Measurements from ENCODE around the gene SLK.
A peak's percentile ranks its signal among the peaks of the same experiment; 100 is the strongest.

The SLK gene

DNA sequence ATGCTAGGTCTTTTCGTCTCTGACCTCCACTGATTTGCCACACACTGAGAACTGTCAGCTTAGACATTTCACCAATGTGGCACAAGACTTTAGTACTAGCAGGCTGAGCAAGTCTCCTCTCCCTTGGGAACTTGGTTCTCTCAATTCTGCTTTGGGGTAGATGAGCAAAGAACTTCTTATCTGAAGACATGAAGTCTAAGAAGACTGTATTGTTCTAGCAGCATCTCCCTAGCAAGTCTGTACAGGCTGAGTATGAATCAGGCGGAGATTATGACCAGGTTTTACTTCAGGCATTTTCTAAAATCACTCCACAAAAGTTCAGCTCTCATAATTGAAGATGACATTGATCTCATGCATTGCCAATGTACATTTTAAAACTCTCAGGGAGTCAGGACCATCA is 25.1 kb upstream of the SLK start:
- Histone ChIP-seq H3K9me3 (ENCODE audit: control insufficient read depth, low read length) (no peaks in the 10 kb centered on the region), H3K4me1 (ENCODE audit: control insufficient read depth, insufficient read depth, low read length, poor library complexity, severe bottlenecking) (no peaks in the 10 kb centered on the region), H3K36me3 (ENCODE audit: control insufficient read depth, insufficient read depth, low read length) (no peaks in the 10 kb centered on the region), H3K4me3 (ENCODE audit: extremely low read depth, insufficient read depth, low read length, poor library complexity, severe bottlenecking) (no peak overlapping the region), H3K27ac (ENCODE audit: low read depth, low read length, severe bottlenecking) (no peak overlapping the region)
- 83% methylated on average over 2 of the region's 2 CpGs; no CpG with 5 or more reads in 1 of the 2 experiments for WGBS, 2 experiments (ENCODE audit: insufficient coverage in 2 of 2)

DNA sequence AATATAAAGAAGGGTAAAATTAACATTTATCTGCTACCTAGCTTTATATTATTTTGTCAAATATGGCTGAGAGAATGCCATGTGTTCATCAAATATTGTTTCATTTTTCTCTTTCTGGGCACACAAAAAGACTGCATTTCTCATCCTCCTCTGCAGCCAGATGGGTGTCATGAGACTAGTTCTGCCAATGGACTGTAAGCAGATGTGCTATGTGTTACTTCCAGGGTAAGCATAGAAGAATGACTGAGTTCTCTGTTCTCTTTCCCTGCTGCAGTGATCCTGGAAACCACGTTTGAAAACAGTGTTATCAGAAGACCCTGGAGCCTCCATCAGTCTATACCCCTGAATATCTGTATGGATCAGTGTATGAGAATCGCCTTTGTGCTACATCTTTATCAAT is 24.1 kb upstream of the SLK start:
- H3K36me3 ChIP-seq (ENCODE audit: control insufficient read depth, insufficient read depth, low read length): no peaks in the 10 kb centered on the region
- H3K27ac ChIP-seq (ENCODE audit: low read depth, low read length, severe bottlenecking): no peak overlapping the region
- H3K4me1 ChIP-seq (ENCODE audit: control insufficient read depth, insufficient read depth, low read length, poor library complexity, severe bottlenecking): no peaks in the 10 kb centered on the region
- no peaks in the 10 kb centered on the region for H3K9me3 ChIP-seq (ENCODE audit: control insufficient read depth, low read length)
- no peak overlapping the region for H3K4me3 ChIP-seq (ENCODE audit: extremely low read depth, insufficient read depth, low read length, poor library complexity, severe bottlenecking)
- whole genome bisulfite sequencing, 2 experiments (ENCODE audit: insufficient coverage in 2 of 2): 58 to 71% methylated on average over 2 of the region's 2 CpGs

DNA sequence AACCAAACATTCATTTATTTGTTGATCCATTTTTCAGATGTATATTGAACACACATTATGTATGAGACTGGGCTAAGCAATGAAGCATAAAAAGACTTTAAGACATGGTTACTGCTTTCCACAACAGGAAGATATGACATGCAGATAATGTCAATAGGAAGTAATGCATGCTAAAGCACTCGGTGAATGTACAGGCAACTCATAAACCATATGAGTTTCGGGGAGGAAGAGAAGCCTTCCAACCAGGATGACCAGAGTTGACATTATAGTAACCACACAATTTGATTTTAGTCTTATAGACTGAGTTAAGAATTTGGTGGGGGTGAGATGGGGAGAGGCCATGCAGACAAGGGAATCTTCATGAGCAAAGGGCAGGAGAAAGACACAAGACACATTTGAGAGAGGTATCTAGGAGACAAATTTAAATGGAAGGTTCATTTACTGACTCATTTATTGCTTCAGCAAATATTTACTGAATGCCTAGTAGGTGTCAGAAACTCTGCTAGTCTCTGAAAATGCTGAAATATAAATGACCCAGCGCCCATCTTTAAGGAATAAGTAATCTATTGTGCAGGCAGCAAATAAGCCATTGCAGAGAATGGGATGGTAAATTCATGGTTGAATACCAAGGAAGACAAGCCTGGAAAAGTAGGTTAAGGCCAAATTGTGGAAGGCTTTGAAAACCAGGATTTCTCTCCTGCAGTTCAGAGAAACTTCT is 19.0 kb upstream of the SLK start:
- 100% methylated on average over 1 of the region's 3 CpGs for WGBS, 2 experiments (ENCODE audit: insufficient coverage in 2 of 2)
- no peaks in the 10 kb centered on the region for H3K9me3 ChIP-seq (ENCODE audit: control insufficient read depth, low read length)

DNA sequence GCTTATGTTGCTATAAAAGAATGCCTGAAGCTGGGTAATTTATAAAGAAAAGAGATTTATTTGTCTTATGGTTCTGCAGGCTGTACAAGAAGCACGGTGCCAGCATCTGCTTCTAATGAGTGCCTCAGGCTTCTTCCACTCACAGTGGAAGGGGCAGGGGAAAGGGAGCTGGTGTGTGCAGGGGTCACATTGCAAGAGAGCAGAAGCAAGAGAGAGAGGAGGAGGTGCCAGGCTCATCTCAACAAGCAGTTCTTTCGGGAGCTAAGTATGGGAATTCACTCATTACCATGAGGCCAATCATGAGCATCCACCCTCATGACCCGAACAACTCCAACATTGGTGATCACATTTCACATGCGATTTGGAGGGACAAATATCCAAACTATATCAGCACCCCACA is 17.2 kb upstream of the SLK start:
- Histone ChIP-seq H3K4me1 (ENCODE audit: control insufficient read depth, insufficient read depth, low read length, poor library complexity, severe bottlenecking) (no peaks in the 10 kb centered on the region), H3K9me3 (ENCODE audit: control insufficient read depth, low read length) (no peaks in the 10 kb centered on the region), H3K27ac (ENCODE audit: low read depth, low read length, severe bottlenecking) (no peak overlapping the region), H3K4me3 (ENCODE audit: extremely low read depth, insufficient read depth, low read length, poor library complexity, severe bottlenecking) (no peak overlapping the region), H3K36me3 (ENCODE audit: control insufficient read depth, insufficient read depth, low read length) (no peaks in the 10 kb centered on the region)
- 71 to 76% methylated on average over 3 of the region's 4 CpGs for WGBS, 2 experiments (ENCODE audit: insufficient coverage in 2 of 2)

More for the DNA sequence above, 19.0 kb upstream of the SLK start:
- Histone ChIP-seq H3K36me3 (ENCODE audit: control insufficient read depth, insufficient read depth, low read length) (no peaks in the 10 kb centered on the region), H3K27ac (ENCODE audit: low read depth, low read length, severe bottlenecking) (no peak overlapping the region), H3K4me1 (ENCODE audit: control insufficient read depth, insufficient read depth, low read length, poor library complexity, severe bottlenecking) (no peaks in the 10 kb centered on the region), H3K4me3 (ENCODE audit: extremely low read depth, insufficient read depth, low read length, poor library complexity, severe bottlenecking) (no peak overlapping the region)

DNA sequence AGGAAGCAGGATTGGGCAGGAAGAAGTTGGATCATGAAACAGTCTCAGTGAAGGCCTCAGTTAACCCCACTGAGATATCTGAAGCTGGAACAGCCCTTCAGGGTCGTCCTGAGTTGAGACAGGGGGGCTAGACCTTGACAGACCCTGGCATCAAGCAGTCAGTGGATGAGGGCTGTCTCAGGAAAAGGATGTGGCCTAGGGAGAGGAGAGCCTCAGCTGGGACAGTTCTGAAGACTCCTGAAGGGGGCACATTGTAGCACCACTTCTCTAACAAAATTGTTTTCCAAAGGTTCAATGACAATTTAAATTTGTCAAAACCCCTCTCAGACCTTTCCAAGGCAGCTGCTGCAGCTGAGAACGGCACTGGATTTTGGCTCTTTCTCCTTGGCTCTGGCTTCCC is 15.8 kb upstream of the SLK start:
- Histone ChIP-seq H3K4me1 (ENCODE audit: control insufficient read depth, insufficient read depth, low read length, poor library complexity, severe bottlenecking) (no peaks in the 10 kb centered on the region), H3K36me3 (ENCODE audit: control insufficient read depth, insufficient read depth, low read length) (no peaks in the 10 kb centered on the region), H3K9me3 (ENCODE audit: control insufficient read depth, low read length) (no peaks in the 10 kb centered on the region), H3K27ac (ENCODE audit: low read depth, low read length, severe bottlenecking) (no peak overlapping the region), H3K4me3 (ENCODE audit: extremely low read depth, insufficient read depth, low read length, poor library complexity, severe bottlenecking) (no peak overlapping the region)
- WGBS, 2 experiments (ENCODE audit: insufficient coverage in 2 of 2): 70 to 83% methylated on average over 1 to 2 of the region's 2 CpGs

DNA sequence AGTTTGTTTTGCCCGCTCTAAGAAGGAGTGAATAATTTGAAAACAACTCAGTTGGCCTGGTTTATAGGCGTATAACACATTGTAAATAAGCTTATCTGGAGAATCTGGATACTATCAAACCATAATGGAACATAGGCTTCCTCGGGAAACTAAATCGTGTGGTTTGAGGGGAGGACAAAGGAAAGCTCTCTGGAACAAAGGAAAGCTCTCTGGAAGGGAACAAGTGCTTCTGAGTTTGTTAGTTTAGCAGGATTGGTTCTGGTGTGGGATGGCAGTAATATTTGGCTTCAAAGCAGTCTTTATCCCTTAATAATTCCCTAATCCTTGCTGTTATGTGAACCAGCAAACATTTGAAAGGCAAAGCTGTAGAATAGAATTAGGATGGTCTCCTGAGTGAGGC is 15.0 kb upstream of the SLK start:
- no peak overlapping the region for H3K27ac ChIP-seq (ENCODE audit: low read depth, low read length, severe bottlenecking)
- WGBS, 2 experiments (ENCODE audit: insufficient coverage in 2 of 2): no CpG with 5 or more reads among the region's 4 CpGs
- H3K4me1 ChIP-seq (ENCODE audit: control insufficient read depth, insufficient read depth, low read length, poor library complexity, severe bottlenecking): no peaks in the 10 kb centered on the region
- H3K9me3 ChIP-seq (ENCODE audit: control insufficient read depth, low read length): no peaks in the 10 kb centered on the region
- H3K36me3 ChIP-seq (ENCODE audit: control insufficient read depth, insufficient read depth, low read length): no peaks in the 10 kb centered on the region
- H3K4me3 ChIP-seq (ENCODE audit: extremely low read depth, insufficient read depth, low read length, poor library complexity, severe bottlenecking): no peak overlapping the region

DNA sequence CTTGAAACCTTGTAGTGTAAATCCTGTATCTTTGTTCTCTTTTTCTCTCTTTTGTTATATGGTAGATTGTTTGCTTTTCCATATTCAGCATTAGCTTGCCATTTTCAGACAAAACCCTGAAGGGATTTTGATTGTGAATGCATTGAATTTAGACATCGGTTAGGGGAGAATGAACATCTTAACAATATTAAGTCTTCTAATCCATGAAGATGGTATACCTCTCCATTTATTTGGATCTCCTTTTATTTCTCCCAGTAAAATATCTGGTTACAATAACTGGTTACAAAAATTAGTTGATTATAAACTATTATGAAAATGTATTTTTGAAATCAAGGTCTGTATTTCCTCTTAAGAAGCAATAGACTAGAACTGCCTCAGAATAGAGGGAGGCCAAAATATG is 12.4 kb upstream of the SLK start:
- Histone ChIP-seq H3K4me1 (ENCODE audit: control insufficient read depth, insufficient read depth, low read length, poor library complexity, severe bottlenecking) (no peaks in the 10 kb centered on the region), H3K4me3 (ENCODE audit: extremely low read depth, insufficient read depth, low read length, poor library complexity, severe bottlenecking) (no peak overlapping the region), H3K9me3 (ENCODE audit: control insufficient read depth, low read length) (no peaks in the 10 kb centered on the region), H3K27ac (ENCODE audit: low read depth, low read length, severe bottlenecking) (no peak overlapping the region), H3K36me3 (ENCODE audit: control insufficient read depth, insufficient read depth, low read length) (no peaks in the 10 kb centered on the region)
- no CpG with 5 or more reads among the region's 1 CpG for WGBS, 2 experiments (ENCODE audit: insufficient coverage in 2 of 2)

DNA sequence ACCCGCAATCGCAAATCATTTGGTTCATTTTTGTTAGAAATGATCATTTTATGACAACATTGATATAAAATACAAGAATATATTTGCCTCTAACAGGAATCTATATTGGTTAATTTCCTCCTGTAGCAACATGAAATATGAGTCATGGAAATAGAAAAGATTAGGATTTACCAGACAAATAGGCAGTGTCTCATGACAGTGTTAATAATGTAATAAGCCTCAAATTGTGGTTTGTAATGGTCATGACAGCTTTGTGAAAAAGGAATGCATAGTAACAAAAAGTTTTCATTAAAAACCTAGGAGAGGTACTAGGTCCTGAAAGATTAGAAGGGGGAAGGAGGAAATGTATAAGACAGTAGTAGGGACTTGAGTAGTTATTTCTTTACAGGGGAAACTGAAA is 7.9 kb upstream of the SLK start:
- H3K9me3 ChIP-seq (ENCODE audit: control insufficient read depth, low read length): no peaks in the 10 kb centered on the region
- whole genome bisulfite sequencing, 2 experiments (ENCODE audit: insufficient coverage in 2 of 2): no CpG with 5 or more reads among the region's 2 CpGs
- no peaks in the 10 kb centered on the region for H3K4me1 ChIP-seq (ENCODE audit: control insufficient read depth, insufficient read depth, low read length, poor library complexity, severe bottlenecking)
- no peaks in the 10 kb centered on the region for H3K36me3 ChIP-seq (ENCODE audit: control insufficient read depth, insufficient read depth, low read length)
- no peak overlapping the region for H3K27ac ChIP-seq (ENCODE audit: low read depth, low read length, severe bottlenecking)
- H3K4me3 ChIP-seq (ENCODE audit: extremely low read depth, insufficient read depth, low read length, poor library complexity, severe bottlenecking): no peak overlapping the region

DNA sequence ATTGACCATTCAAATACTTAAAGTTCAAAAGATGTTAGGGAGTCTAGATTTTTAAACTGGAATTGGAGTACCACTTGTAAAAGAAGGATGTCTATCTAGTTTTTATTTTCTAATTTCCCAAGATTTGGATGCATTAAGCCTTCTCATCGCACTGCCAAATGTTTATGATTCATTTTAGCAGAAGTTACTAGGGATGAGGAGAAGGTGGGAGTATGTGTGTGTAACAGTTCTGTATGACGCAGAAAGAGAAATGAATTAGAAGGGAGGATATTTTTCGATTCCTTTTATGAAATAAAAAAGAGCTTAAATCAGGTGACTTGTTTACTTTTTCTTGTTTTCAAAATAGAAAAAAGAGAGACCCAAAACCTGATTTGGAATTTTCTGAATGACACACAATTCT is 6.8 kb upstream of the SLK start:
- WGBS, 2 experiments (ENCODE audit: insufficient coverage in 2 of 2): 78 to 100% methylated on average over 2 to 3 of the region's 3 CpGs
- no peak overlapping the region for H3K4me3 ChIP-seq (ENCODE audit: extremely low read depth, insufficient read depth, low read length, poor library complexity, severe bottlenecking)
- H3K27ac ChIP-seq (ENCODE audit: low read depth, low read length, severe bottlenecking): no peak overlapping the region
- H3K9me3 ChIP-seq (ENCODE audit: control insufficient read depth, low read length): no peaks in the 10 kb centered on the region
- no peaks in the 10 kb centered on the region for H3K4me1 ChIP-seq (ENCODE audit: control insufficient read depth, insufficient read depth, low read length, poor library complexity, severe bottlenecking)
- no peaks in the 10 kb centered on the region for H3K36me3 ChIP-seq (ENCODE audit: control insufficient read depth, insufficient read depth, low read length)

DNA sequence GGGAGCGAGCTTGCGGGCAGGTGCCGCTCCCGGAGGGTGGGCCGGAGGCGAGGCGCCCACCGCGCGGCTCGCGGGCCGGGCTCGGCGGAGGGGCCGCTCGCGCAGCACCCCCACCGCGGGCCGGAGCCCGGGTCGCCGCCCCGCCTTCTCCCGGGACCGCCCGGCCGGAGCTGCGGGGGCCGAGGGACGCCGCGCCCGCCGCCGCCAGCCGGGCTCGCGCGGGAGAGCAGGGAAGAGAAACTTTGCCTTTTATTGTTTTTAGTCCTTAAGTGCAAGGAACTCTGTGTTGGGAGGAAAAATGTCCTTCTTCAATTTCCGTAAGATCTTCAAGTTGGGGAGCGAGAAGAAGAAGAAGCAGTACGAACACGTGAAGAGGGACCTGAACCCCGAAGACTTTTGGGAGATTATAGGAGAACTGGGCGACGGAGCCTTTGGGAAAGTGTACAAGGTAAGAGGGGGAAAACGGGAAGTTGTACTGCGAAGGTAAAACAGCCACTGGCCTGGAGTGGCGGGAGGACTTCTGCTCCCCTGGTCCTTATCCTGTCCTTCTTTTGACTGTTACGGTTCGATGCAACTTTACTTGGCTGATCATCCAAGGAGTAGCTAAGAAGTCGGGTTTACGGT is 620 bp downstream of the SLK start:
- Histone ChIP-seq H3K27ac (ENCODE audit: low read depth, low read length, severe bottlenecking) (peak overlapping the region; percentile 26), H3K9me3 (ENCODE audit: control insufficient read depth, low read length) (no peaks in the 10 kb centered on the region), H3K4me3 (ENCODE audit: extremely low read depth, insufficient read depth, low read length, poor library complexity, severe bottlenecking) (peak overlapping the region; percentile 85), H3K36me3 (ENCODE audit: control insufficient read depth, insufficient read depth, low read length) (no peaks in the 10 kb centered on the region), H3K4me1 (ENCODE audit: control insufficient read depth, insufficient read depth, low read length, poor library complexity, severe bottlenecking) (no peaks in the 10 kb centered on the region)
- WGBS, 2 experiments (ENCODE audit: insufficient coverage in 2 of 2): 0% methylated on average over 35 to 42 of the region's 55 CpGs

Measured in mesodermal cell (in vitro differentiated cells).